ENCODE data around the gene PHF21B.
A peak's percentile ranks its signal among the peaks of the same experiment; 100 is the strongest.

The PHF21B gene

GRCh38 chr22:44879301-44879680 lies 130.5 kb downstream of the PHF21B start:
- intact Hi-C loops (cut with DNase I; ENCODE audit: low total_unique reads): no loop called here
- peak in 1 of 2 donors; percentile 48 for DNase-seq
- Histone ChIP-seq H3K9me3 (peaks cover 0 to 13% (median 8%) of the 10 kb centered on the region in 3 donors), H3K4me1 (no peaks in the 10 kb centered on the region), H3K36me3 (no peaks in the 10 kb centered on the region), H3K4me3 (no peak overlapping the region), H3K27me3 (no peaks in the 10 kb centered on the region), H3K27ac (no peak overlapping the region)
- TF ChIP-seq, protein P1, sequence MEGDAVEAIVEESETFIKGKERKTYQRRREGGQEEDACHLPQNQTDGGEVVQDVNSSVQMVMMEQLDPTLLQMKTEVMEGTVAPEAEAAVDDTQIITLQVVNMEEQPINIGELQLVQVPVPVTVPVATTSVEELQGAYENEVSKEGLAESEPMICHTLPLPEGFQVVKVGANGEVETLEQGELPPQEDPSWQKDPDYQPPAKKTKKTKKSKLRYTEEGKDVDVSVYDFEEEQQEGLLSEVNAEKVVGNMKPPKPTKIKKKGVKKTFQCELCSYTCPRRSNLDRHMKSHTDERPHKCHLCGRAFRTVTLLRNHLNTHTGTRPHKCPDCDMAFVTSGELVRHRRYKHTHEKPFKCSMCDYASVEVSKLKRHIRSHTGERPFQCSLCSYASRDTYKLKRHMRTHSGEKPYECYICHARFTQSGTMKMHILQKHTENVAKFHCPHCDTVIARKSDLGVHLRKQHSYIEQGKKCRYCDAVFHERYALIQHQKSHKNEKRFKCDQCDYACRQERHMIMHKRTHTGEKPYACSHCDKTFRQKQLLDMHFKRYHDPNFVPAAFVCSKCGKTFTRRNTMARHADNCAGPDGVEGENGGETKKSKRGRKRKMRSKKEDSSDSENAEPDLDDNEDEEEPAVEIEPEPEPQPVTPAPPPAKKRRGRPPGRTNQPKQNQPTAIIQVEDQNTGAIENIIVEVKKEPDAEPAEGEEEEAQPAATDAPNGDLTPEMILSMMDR (IDR thresholded peaks at IDR 0.05): no peak

DNA sequence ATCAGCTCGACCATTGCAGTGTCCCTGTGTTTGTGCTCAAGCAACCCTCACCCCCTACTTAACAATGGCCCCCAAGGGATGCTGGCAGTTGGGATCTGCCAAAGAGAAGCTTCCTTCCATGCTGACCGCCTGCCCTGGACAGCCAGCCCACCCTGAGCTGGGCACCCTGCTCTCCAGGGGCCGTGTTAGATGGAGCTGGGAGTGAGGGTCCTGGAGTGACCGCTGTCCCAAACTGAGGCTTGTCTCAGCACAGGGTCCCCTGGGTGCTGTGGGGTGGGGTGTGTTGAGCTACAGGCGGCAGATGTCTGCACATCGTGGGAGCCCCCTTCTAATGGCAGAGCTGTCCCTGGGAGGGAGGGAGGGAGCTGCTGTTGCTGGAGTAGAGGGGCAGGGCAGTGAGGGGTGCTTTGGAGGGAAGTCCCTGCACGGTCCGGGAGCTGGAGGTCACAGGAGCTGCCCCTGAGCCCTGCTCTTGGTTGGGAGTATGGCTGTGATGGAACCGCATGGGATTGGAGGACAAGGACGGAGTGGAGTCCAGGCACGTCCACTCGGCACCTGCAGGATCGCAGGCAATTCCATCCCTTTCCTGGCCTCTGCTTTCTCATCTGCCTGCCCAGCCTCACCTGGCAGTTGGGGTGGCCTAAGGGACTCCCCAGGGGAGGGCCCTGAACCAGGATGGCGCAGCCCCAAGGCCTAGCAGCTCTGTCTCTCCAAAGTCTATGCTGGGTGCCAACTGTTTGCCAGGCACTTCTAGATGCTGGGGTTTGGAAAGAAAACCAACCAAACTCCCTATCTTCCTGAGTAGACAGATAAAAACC lies 131.1 kb downstream of the PHF21B start:
- intact Hi-C loops (cut with DNase I; ENCODE audit: low total_unique reads): no loop called here
- H3K36me3 ChIP-seq: no peaks in the 10 kb centered on the region
- TF ChIP-seq, protein P1 (IDR thresholded peaks at IDR 0.05): no peak
- peaks cover 0 to 13% (median 8%) of the 10 kb centered on the region in 3 donors for H3K9me3 ChIP-seq
- H3K4me1 ChIP-seq: no peaks in the 10 kb centered on the region
- DNase-seq: peak in 1 of 2 donors; percentile 50
- H3K27me3 ChIP-seq: no peaks in the 10 kb centered on the region
- H3K27ac ChIP-seq: no peak overlapping the region
- no peak overlapping the region for H3K4me3 ChIP-seq

DNA sequence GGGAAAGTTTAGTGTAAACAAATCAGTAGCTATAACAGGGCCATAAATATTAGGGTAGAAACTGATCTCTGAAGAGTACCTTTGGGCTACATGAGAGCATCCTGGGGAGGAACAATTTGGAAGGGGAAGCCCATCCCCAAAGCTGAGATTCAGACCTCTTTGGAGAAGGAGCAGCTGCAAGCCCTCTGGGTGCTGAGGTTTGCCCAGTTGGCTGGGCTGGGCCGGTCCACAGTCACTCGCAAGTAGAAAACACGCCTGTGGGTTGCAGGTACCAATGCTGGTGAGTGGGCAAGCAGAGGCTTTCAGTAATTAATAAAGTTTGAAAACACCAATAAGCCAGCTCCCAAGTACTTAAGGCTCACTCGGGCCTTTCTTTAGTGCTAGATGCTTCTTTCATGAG lies 132.9 kb downstream of the PHF21B start:
- Histone ChIP-seq H3K27ac (no peak overlapping the region), H3K4me1 (no peaks in the 10 kb centered on the region), H3K9me3 (peaks cover 0 to 16% (median 8%) of the 10 kb centered on the region in 3 donors), H3K36me3 (no peaks in the 10 kb centered on the region), H3K27me3 (no peaks in the 10 kb centered on the region), H3K4me3 (no peak overlapping the region)
- intact Hi-C loops (cut with DNase I; ENCODE audit: low total_unique reads): no loop called here
- DNase-seq: no peak
- TF ChIP-seq, protein P1 (IDR thresholded peaks at IDR 0.05): no peak

GRCh38 chr22:44871782-44872181 lies 138.0 kb downstream of the PHF21B start:
- intact Hi-C loops (cut with DNase I; ENCODE audit: low total_unique reads): no loop called here
- Histone ChIP-seq H3K9me3 (peaks cover 0 to 12% (median 0%) of the 10 kb centered on the region in 3 donors), H3K27ac (no peak overlapping the region), H3K27me3 (no peaks in the 10 kb centered on the region), H3K36me3 (no peaks in the 10 kb centered on the region), H3K4me3 (no peak overlapping the region), H3K4me1 (no peaks in the 10 kb centered on the region)
- no peak for DNase-seq
- TF ChIP-seq, protein P1 (IDR thresholded peaks at IDR 0.05): no peak

GRCh38 chr22:44870021-44870420 lies 139.8 kb downstream of the PHF21B start:
- H3K36me3 ChIP-seq: no peaks in the 10 kb centered on the region
- no peak overlapping the region for H3K4me3 ChIP-seq
- TF ChIP-seq, protein P1 (IDR thresholded peaks at IDR 0.05): no peak
- no peaks in the 10 kb centered on the region for H3K4me1 ChIP-seq
- H3K27me3 ChIP-seq: no peaks in the 10 kb centered on the region
- H3K27ac ChIP-seq: no peak overlapping the region
- H3K9me3 ChIP-seq: peaks cover 0 to 12% (median 0%) of the 10 kb centered on the region in 3 donors
- no peak for DNase-seq
- intact Hi-C loops (cut with DNase I; ENCODE audit: low total_unique reads): no loop called here

Measured in tibial artery (tissue), 4 donors.